Dedifferentiated amniotic fluid mesenchymal stem cell (primary cell): Measurements from ENCODE around the gene KLK15.
"Not testable (repeated sequence)": the region's sequence is repeated elsewhere in the genome, so short reads cannot be mapped to it uniquely, and the experiment has no call there.

Source experiments
- DNase-seq: peaks from one replicate; pipeline ENCODE4 v3.0.0-alpha.2; 2016; ENCODE audit errors: extremely low spot score

Gene KLK15

DNA sequence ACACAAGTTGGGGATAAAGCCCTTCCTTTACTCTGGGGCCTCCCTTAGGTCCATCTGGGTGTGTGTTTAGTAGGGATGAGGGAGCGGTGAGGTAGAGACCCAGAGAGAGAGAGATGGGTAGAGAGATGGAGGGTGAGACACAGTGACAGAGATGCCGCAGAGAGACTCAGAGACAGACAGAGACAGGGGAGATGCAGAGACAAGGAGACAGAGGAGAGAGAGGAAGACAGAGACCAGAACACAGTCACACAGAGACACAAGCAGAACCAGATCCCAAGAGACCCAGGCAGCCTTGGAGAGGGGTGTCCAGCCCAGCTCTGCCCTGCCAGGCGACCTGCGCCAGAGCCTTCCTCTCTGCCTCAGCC lies 12.1 kb downstream of the KLK15 start:
- no peak for DNase-seq

DNA sequence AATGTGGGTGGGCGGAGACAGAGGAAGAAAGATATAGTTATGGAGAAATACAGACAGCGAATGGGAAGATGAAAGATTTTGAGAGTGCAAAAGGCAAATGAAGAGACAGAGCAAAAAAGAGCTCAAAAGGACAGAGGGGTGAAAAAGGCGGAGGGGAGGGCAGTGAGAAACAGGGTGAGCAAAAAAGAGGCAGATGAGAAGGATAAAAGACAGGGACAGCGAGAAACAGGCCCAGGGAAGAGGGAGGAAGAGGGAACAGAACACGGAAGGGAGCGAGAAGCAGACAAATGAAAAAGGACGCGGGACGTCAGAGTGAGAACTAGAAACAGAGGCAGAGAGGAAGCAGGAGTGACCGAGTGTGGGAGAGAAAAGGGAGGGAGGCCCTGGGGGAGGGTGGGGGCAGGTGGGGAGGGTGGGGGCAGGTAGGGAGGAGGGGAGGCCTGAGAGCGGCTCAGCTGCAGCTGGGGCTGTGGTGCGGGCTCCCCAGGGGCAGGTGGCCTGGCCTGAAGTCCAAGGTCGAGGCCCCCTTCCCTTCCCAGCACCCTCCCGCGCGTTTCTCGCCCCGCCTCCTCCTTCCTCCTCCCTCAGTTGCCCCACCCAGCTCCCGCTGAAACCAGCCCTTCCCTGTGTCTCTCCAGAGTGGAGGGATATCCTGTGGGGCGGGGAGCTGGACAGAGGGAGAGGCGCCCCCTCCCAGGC lies 12.7 kb downstream of the KLK15 start:
- no peak for DNase-seq

- DNase-seq = no peak
These were observed 13.3 kb downstream of the KLK15 start for GRCh38 chr19:50820086-50820485.

- no peak for DNase-seq
These were observed 13.7 kb downstream of the KLK15 start for GRCh38 chr19:50819636-50820035.

DNA sequence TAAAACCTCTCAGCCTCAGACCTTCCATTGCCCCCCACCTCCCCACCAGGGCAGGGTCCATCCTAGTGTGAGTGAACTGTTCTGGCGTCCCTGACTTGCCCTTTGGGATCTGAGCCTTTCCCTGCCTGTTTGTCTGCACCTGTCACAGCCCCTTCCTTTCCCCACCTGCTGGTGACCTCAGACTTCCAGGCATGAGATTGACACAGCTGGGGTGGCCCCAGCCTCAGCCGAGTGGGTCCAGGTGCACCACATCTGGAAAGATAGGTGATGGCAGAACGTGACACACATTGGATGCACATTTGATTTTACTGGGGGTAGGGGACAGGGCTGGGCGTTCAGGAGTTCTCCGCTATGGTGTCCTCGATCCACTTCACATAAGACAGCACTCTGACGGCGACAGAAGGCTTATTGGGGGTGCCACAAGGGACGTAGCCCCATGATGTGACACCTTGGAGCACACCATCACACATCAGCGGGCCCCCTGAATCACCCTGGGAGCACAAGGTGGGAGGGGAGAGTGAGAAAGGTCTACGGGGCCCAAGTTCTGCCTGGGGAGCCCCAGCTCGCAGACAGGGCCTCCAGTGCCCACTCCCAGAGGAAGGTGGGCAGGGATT lies 14.4 kb downstream of the KLK15 start:
- no peak for DNase-seq

DNA sequence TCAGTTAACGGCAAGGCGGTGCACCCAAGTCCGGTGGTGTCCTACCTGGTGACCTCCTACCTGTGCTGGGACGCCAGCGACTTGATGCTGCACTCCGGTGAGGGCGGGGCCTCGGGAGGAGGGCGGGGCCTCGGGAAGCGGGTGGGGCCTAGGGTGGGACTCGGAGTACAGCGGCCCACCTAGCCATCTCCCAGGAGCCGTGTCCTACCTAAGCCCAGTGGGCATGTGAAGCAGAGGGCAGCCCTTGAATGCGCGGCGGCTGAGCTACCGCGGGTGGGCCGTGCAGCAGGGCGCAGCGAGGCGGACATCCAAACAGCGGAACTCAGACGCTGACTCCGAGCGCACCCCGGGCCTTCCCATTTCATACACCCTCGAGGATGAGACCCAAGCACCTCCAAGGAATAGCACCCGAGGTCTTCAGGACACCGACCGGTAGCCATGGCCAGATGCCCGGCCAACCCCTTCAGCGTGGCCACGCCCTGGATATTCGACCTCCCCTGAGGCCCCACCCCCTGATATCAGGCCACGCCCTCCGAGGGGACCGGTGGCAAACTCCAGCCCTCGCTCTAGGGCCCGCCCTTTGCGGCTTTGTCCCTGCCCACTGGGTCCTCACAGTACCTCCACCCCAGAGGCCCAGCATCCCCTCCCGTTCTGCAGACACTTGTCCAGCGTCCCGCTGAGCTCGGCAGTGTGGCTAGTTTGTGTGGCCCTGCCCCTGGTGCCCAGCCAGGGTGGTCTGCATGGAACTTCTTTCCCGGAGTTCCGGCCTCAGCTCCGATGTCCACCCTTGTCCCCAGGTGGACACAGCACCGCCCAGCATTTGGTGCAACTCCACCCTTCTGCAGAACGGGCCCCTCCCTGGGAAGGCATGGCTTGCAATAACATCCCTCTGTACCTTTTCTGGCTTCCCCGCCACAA lies 15.2 kb downstream of the KLK15 start:
- no peak for DNase-seq

GRCh38 chr19:50815439-50815838 lies 17.9 kb downstream of the KLK15 start:
- no peak for DNase-seq

DNA sequence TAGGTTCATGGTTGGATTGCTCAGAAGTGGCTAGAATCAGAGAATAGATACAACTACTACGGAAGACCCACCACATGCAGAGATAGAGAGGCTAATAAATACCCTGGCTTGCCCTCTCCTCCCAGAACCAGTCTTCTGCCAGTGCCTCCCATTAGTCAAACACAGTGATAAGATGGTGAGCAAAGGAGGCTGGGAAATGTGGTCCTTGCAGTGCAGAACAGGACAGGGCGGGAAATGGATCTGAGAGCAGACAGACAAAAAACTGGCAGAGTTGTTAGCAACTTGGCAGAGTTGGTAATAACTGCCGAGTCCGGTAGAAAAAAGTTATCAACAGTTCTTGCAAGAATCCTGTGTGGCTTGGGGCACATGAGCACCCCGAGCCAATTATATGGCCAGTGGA lies 18.5 kb downstream of the KLK15 start:
- no peak for DNase-seq

DNA sequence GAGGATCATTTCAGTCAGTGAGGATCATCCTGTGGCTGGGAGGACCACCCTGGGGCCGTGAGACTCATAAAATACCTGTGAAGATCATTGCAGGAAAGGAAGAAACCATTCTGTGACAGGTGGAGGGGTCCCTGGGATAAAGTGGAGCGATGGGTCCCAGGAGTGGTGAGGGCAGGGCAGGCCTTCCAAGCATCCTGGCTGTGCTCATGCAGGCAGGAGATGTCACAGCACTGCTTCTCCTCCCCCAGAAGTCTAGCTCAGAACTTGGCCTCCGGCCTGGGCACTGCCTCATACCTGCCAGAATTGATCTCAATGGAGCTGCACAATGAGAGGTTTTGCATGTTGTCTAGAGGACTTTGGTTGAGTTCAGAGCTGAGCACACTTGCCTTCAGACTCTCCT lies 20.9 kb downstream of the KLK15 start:
- no peak for DNase-seq

DNA sequence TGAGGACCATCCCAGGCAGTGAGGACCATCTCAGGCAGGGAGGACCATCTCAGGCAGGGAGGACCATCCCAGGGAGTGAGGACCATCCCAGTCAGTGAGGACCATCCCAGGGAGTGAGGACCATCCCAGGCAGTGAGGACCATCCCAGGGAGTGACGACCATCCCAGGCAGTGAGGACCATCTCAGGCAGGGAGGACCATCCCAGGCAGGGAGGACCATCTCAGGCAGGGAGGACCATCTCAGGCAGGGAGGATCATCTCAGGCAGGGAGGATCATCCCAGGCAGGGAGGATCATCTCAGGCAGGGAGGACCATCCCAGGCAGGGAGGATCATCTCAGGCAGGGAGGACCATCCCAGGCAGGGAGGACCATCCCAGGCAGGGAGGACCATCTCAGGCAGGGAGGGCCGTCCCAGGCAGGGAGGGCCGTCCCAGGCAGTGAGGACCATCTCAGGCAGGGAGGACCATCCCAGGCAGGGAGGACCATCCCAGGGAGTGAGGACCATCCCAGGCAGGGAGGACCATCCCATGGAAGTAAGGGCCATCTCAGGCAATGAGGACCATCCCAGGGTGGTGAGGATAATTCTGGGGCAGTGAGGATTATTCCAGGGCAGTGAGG lies 21.6 kb downstream of the KLK15 start:
- not testable (repeated sequence) for DNase-seq

DNA sequence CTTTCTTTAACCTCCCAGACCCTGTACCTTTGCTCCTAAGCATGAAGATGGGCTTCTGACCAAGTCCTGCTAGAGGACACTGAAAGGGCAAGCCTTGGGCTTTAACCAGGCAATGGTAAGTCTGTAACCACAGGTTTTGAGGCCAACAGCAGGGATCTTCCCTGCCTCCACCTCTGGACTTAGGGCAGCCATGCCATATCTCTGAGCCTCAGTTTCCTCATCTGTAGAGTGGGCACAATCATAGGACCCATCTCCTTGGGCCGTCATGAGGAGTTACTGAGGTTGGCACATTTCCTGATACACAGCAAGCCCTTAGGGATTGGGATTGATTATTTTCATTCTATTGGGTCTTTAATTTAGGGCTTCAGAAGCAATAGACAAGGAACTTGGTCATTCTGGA lies 24.5 kb downstream of the KLK15 start:
- no peak for DNase-seq

DNA sequence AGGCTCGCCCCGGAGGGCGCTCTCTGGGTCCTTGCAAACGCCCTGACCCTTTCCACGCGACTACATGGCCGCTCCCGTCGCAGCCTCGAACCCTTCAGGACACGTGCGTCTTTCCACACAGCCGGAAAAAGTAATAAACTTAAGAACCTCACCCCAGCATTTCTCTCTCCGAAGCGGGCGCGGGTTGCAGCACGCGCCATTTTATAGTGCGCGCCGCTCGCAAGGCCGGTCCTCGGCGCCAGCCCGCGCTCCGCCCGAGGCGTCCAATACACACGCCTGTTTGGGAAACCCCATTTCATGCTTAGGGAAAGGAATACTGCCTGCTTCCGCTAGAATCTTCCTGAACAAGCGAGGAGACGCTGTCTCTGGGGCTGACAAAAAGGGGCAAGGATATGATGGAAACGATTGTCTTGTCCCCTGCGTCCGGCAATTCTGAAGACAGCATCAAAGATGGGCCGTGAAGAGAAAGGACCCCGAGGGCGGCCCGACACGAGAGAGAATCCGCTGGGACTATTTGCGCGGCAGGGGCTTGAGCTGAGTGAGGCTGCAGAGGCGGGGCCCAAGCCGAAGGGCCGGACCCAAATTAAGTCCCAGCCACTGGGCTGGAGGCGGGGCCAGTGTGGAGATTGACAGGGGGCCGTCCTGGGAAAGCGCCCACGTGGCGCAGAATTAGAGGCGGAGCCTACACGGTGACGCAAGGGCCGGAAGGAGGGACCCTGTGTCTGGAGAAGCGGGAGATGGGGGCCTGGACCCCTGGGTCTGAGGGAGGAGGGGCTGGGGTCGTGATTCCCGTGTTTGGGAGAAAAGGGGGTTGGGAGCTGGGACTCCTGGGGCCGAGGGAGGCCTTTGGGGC lies 28.7 kb downstream of the KLK15 start:
- DNase-seq = peak; percentile 99

- DNase-seq = no peak
These were observed 29.5 kb downstream of the KLK15 start for GRCh38 chr19:50803633-50804419.

- no peak for DNase-seq
These were observed 32.3 kb downstream of the KLK15 start for GRCh38 chr19:50801107-50801506.

GRCh38 chr19:50799547-50799851 lies 33.9 kb downstream of the KLK15 start:
- no peak for DNase-seq

DNA sequence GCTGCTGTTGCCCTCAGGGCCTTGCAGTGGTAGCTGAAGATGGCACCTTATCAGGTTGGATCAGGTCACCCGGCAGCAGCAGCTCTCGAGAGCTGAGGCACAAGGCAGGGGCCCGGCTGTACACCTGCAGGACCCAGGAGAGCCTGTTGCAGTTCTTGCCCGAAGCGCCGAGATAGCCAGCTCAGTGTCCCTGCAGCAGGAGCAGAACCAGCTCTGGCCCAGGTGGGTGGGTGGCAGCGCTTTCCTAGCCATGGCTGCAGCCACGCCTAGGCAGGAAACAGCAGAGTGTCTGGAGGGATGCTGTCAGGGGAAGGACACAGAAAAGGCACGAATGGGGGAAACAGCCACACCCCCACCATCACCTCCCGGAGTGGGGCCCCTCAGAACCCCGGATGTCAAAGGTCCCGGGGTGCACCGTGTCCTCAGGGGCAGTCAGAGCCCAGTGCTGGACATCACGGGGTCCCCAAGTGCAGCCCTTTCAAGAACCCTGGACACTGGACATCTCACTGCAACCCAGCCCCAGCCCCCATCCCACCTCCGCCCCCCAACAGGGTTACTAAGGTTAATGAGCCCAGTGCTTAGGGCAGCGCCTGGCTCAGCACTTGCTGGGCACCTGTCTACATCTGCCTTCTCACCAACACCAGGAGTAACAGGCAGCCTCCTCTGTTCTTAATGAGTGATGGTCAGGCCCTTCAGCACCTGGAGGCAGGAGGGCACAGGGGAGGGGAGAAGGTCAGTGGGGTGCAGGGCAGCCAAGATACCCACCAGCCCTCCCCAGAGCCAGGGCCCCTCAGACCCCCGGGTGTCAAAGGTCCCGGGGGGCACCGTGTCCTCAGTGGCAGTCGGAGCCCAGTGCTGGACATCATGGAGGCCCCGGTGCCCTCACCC lies 34.5 kb downstream of the KLK15 start:
- DNase-seq = no peak

GRCh38 chr19:50797781-50798658 lies 35.4 kb downstream of the KLK15 start:
- DNase-seq = no peak

DNA sequence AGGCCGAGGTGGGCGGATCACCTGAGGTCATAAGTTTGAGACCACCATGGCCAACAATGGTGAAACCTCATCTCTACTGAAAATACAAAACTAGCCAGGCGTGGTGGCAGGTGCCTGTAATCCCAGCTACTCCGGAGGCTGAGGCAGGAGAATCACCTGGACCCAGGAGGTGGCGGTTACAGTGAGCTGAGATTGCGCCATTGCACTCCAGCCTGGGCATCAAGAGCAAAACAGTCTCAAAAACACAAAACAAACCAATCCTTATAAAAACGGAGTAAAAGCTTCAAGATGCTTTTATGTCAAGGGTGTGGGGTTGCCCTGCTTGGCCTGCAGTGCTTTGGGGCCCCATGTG lies 36.0 kb downstream of the KLK15 start:
- DNase-seq = no peak
